ENCODE results near the gene TBX10.
"Not testable (repeated sequence)": the region's sequence is repeated elsewhere in the genome, so short reads cannot be mapped to it uniquely, and the experiment has no call there.

Gene TBX10

GRCh38 chr11:67639438-67639859 lies at the start of gene TBX10:
Gene TBX10, minus strand, starts transcription at chr11:67639763. Its CDS starts 291 bp downstream, at chr11:67639472.
- no peak for DNase-seq (ENCODE audit: low spot score)

GRCh38 chr11:67689178-67689577 lies 49.6 kb upstream of the TBX10 start:
- no peak for DNase-seq (ENCODE audit: low spot score)

- DNase-seq (ENCODE audit: low spot score), result no peak
These were observed 48.4 kb upstream of the TBX10 start for GRCh38 chr11:67687986-67688385.

- DNase-seq (ENCODE audit: low spot score), result not testable (repeated sequence)
These were observed 46.2 kb upstream of the TBX10 start for GRCh38 chr11:67685641-67686332.

- DNase-seq (ENCODE audit: low spot score), result not testable (repeated sequence)
These were observed 42.8 kb upstream of the TBX10 start for GRCh38 chr11:67682126-67683034.

GRCh38 chr11:67680696-67681470 lies 41.3 kb upstream of the TBX10 start:
- DNase-seq (ENCODE audit: low spot score), result no peak

- DNase-seq (ENCODE audit: low spot score), result no peak
These were observed 35.6 kb upstream of the TBX10 start for GRCh38 chr11:67675058-67675747.

- DNase-seq (ENCODE audit: low spot score), result no peak
These were observed 34.9 kb upstream of the TBX10 start, which contains the start of gene ALDH3B2 for GRCh38 chr11:67674442-67674871. Gene ALDH3B2, minus strand, starts transcription at chr11:67674623. Its CDS starts 7,688 bp downstream, at chr11:67666935.

GRCh38 chr11:67673902-67674301 lies 34.3 kb upstream of the TBX10 start:
- no peak for DNase-seq (ENCODE audit: low spot score)

- no peak for DNase-seq (ENCODE audit: low spot score)
These were observed 33.8 kb upstream of the TBX10 start for GRCh38 chr11:67673358-67673757.

- no peak for DNase-seq (ENCODE audit: low spot score)
These were observed 31.6 kb upstream of the TBX10 start for GRCh38 chr11:67671211-67671520.

GRCh38 chr11:67670316-67671210 lies 31.0 kb upstream of the TBX10 start:
- DNase-seq (ENCODE audit: low spot score), result no peak

GRCh38 chr11:67668192-67668551 lies 28.6 kb upstream of the TBX10 start:
- DNase-seq (ENCODE audit: low spot score), result no peak

GRCh38 chr11:67667490-67668191 lies 28.1 kb upstream of the TBX10 start:
- DNase-seq (ENCODE audit: low spot score), result no peak

GRCh38 chr11:67666676-67667489 lies 27.3 kb upstream of the TBX10 start:
- DNase-seq (ENCODE audit: low spot score), result no peak

- no peak for DNase-seq (ENCODE audit: low spot score)
These were observed 26.7 kb upstream of the TBX10 start for GRCh38 chr11:67666303-67666645.

GRCh38 chr11:67665541-67666302 lies 26.2 kb upstream of the TBX10 start:
- no peak for DNase-seq (ENCODE audit: low spot score)

GRCh38 chr11:67664696-67665540 lies 25.4 kb upstream of the TBX10 start:
- DNase-seq (ENCODE audit: low spot score), result no peak
